ACC112 (cell line): Measurements from ENCODE around the gene SEMA3F.

Experiments used
- H2AFZ ChIP-seq: fragments of 200-600 bp; sonication (generic); one replicate; pipeline ENCODE4 v1.6.0; 2017; ENCODE audit warnings: antibody characterized with exemption, low read length; ENCODE audit not compliant: unreplicated experiment
- H3K27ac ChIP-seq: fragments of 200-600 bp; sonication (generic); 2 replicates; pipeline ENCODE4 v1.5.1; 2014; ENCODE audit warnings: low read depth, mild to moderate bottlenecking, antibody characterized with exemption, low read length, moderate library complexity
- H3K27me3 ChIP-seq: fragments of 200-600 bp; sonication (generic); 2 replicates; pipeline ENCODE4 v1.6.1; 2014; ENCODE audit warnings: mild to moderate bottlenecking, antibody characterized with exemption, low read length, moderate library complexity, mixed read lengths; ENCODE audit not compliant: insufficient read depth
- H3K36me3 ChIP-seq: fragments of 200-600 bp; sonication (generic); 2 replicates; pipeline ENCODE4 v1.6.1; 2016; ENCODE audit warnings: mild to moderate bottlenecking, antibody characterized with exemption, low read length, moderate library complexity, mixed read lengths; ENCODE audit not compliant: insufficient read depth
- H3K4me1 ChIP-seq: fragments of 200-600 bp; sonication (generic); one replicate; pipeline ENCODE4 v1.6.1; 2016; ENCODE audit warnings: low read length, mixed read lengths; ENCODE audit not compliant: insufficient read depth, unreplicated experiment, control insufficient read depth
- H3K4me3 ChIP-seq: fragments of 200-600 bp; sonication (generic); 2 replicates; pipeline ENCODE4 v1.5.1; 2014; ENCODE audit warnings: mild to moderate bottlenecking, low read depth, low read length
- H3K79me2 ChIP-seq: fragments of 200-600 bp; sonication (generic); one replicate; pipeline ENCODE4 v1.6.0; 2016; ENCODE audit warnings: low read length; ENCODE audit not compliant: control insufficient read depth, unreplicated experiment, insufficient read depth

The SEMA3F gene

DNA sequence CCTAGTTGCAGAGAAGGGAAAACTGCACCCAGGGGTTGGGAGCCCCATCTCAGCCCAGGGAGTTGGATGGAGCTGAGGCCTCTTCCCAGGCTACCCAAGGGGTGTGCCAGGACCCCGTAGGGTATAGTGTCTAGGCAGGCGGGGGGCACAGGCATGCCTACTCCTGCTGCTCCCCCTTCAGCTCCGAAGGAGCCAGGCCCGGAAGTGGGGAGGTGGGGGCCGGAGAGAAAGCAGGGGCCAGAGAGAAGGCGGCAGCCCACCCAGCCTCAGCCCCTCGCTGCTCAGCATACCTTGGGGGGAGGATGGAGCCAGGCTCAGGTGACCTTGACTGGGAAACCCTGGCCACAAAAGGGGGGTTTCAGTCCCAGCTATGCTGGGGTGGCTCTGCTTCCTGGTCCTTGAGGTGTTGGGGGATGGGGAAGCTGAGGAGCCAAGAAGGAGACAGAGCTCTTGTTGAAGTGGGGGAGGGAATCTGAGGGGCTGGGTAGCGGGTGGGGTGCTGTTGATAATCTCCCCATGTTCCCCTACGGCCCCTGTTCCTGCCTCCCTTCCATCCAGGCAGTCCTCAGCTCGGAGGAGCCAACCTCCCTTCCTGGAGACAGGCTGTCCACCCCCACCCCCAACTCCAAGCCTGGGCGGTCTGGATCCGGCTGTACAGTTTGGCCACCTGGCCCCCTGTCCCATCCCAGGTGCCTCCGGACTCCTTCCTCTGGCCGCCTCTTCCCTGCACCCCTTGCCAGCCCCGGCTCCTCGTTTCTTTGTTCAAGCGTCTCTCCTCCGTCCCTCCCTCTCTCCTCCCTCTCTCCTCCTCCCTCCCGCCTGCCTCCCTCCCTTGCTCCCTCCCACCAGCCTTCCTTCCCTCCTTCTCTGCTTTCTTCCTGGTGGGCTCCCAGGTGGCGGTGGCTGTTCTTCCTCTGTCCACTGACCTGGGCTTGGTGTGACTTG, 1.7 kb downstream of the SEMA3F start:
- Histone ChIP-seq H3K4me1 (peaks cover 53% of the 10 kb centered on the region), H3K4me3 (peak overlapping the region; percentile 79), H3K79me2 (peaks cover 19% of the 10 kb centered on the region), H3K27ac (no peak overlapping the region), H3K27me3 (no peaks in the 10 kb centered on the region), H2AFZ (no peak overlapping the region), H3K36me3 (no peaks in the 10 kb centered on the region)

- Histone ChIP-seq H3K79me2 (peaks cover 19% of the 10 kb centered on the region), H3K27me3 (no peaks in the 10 kb centered on the region), H3K27ac (0 out of 2 replicates have a peak overlapping the region, but pooled peaks have one; percentile 2), H3K4me1 (peaks cover 64% of the 10 kb centered on the region), H3K36me3 (no peaks in the 10 kb centered on the region), H2AFZ (no peak overlapping the region), H3K4me3 (no peak overlapping the region)
Observed at GRCh38 chr3:50157827-50158529, 2.9 kb downstream of the SEMA3F start.

GRCh38 chr3:50158530-50159146, 3.5 kb downstream of the SEMA3F start:
- H3K4me1 ChIP-seq: peaks cover 69% of the 10 kb centered on the region
- H2AFZ ChIP-seq: no peak overlapping the region
- H3K36me3 ChIP-seq: no peaks in the 10 kb centered on the region
- peaks cover 19% of the 10 kb centered on the region for H3K79me2 ChIP-seq
- H3K27ac ChIP-seq: peak overlapping the region; percentile 2; the same call in 1 of the 2 replicates
- H3K4me3 ChIP-seq: no peak overlapping the region
- no peaks in the 10 kb centered on the region for H3K27me3 ChIP-seq

GRCh38 chr3:50160561-50160983, 5.4 kb downstream of the SEMA3F start:
- Histone ChIP-seq H3K27ac (peak overlapping the region; percentile 13; the same call in 1 of the 2 replicates), H3K4me1 (peaks cover 87% of the 10 kb centered on the region)

GRCh38 chr3:50161320-50161719, 6.2 kb downstream of the SEMA3F start:
- Histone ChIP-seq H3K4me3 (no peak overlapping the region), H3K79me2 (peaks cover 8% of the 10 kb centered on the region), H3K4me1 (peaks cover 87% of the 10 kb centered on the region), H3K27me3 (no peaks in the 10 kb centered on the region), H3K27ac (no peak overlapping the region), H3K36me3 (no peaks in the 10 kb centered on the region), H2AFZ (no peak overlapping the region)

More at GRCh38 chr3:50160561-50160983, 5.4 kb downstream of the SEMA3F start:
- no peaks in the 10 kb centered on the region for H3K27me3 ChIP-seq
- peaks cover 16% of the 10 kb centered on the region for H3K79me2 ChIP-seq
- H3K36me3 ChIP-seq: no peaks in the 10 kb centered on the region
- no peak overlapping the region for H2AFZ ChIP-seq
- no peak overlapping the region for H3K4me3 ChIP-seq

DNA sequence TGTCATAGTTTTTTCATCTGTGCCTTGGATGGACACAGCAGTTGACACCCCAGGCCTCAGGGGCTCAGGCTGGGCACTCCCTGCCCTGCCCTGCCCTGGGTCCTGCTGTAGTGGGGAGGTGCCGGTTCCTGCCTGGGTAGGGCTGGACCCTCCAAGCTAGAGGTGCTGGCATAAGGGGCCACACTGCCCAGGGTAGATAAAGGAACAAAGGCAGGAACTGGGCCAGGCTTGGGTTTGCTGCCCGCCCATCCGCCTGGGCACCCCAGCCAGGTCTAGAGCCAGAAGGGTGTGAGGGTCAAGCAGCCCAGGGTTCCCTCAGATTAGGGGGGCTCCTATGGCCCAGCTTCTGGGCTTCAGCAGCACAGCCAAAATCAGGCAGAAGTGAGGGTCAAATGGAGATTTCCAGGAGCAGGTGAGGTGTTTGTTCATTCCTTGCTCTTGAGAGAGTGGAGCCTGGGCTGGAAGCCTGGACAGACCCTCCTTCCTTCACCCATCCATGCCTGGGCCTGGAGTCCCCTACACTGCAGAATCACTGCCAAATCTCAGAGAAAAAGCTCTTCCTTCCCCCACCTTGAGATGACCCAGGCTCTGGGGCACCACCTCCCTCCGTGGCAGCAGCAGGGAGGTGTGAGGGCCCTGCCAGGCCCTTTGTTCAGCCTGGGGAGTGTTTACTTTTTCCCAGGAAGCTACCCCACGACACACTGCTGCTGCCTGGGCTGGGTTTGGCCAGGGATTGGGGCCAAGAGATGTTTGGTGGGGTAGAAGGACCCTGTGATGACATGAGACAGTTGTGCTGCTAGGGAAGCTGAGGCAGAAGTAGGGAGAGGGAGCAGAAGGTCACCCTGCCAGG, 7.1 kb downstream of the SEMA3F start:
- no peaks in the 10 kb centered on the region for H3K36me3 ChIP-seq
- H2AFZ ChIP-seq: no peak overlapping the region
- peaks cover 92% of the 10 kb centered on the region for H3K4me1 ChIP-seq
- peaks cover 17% of the 10 kb centered on the region for H3K79me2 ChIP-seq
- H3K4me3 ChIP-seq: no peak overlapping the region
- H3K27me3 ChIP-seq: no peaks in the 10 kb centered on the region
- H3K27ac ChIP-seq: peak overlapping the region; percentile 79

- H3K79me2 ChIP-seq: peaks cover 18% of the 10 kb centered on the region
- no peaks in the 10 kb centered on the region for H3K36me3 ChIP-seq
- H3K4me1 ChIP-seq: peaks cover 92% of the 10 kb centered on the region
- H3K27me3 ChIP-seq: no peaks in the 10 kb centered on the region
- H3K27ac ChIP-seq: peak overlapping the region; percentile 79
- H2AFZ ChIP-seq: no peak overlapping the region
- 0 out of 2 replicates have a peak overlapping the region, but pooled peaks have one; percentile 19 for H3K4me3 ChIP-seq
Observed at GRCh38 chr3:50163572-50164455, 8.7 kb downstream of the SEMA3F start.

DNA sequence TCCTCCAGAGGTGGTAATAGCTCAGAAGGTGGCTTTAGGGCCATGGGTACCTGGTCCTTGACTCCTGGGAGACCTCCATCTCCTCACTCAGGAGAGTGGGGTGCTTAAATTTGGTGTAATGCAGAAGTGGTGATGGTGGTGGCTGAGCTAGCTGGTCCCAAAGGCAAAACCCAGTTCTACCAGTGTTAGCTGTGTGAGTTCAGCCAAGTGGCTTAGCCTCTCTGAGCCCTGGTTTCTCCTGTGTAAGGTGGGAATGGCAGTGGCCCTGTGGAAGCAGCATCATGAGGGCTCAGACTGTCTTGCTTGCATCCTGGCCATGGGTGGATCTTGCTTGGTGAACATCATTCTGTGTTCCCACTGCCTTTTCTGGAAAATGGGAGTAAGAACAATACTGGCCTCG, 9.4 kb downstream of the SEMA3F start:
- Histone ChIP-seq H3K4me1 (peaks cover 88% of the 10 kb centered on the region), H3K79me2 (peaks cover 15% of the 10 kb centered on the region), H2AFZ (no peak overlapping the region), H3K27me3 (no peaks in the 10 kb centered on the region), H3K36me3 (no peaks in the 10 kb centered on the region), H3K4me3 (peak overlapping the region; percentile 19; the same call in 1 of the 2 replicates), H3K27ac (peak overlapping the region; percentile 77)
